Mucosa of descending colon (tissue), 3 donors: ENCODE measurements around the gene GTF2IRD1. TPM values are rescaled to one million over a fixed set of nuclear protein-coding genes. Genes with fewer than 3 reads are reported as not detected.
"Not testable (repeated sequence)": the region's sequence is repeated elsewhere in the genome, so short reads cannot be mapped to it uniquely, and the experiment has no call there.

Source experiments
- ATAC-seq: fragments of 200-7000 bp; cut with Tn5 transposase; one replicate; pipeline ENCODE4 v1.9.1; 2020; ENCODE audit warnings: mild to moderate bottlenecking, moderate library complexity
- DNase-seq, 3 donors: peaks; one replicate each; pipeline ENCODE4 v3.0.0-alpha.2; 2020
- H3K36me3 ChIP-seq: fragments of 200-600 bp; one replicate; pipeline ENCODE4 v1.8.0; 2021; ENCODE audit warnings: low read depth, mild to moderate bottlenecking
- H3K4me1 ChIP-seq: fragments of 200-600 bp; one replicate; pipeline ENCODE4 v1.8.0; 2021; ENCODE audit warnings: low read depth, mild to moderate bottlenecking
- H3K4me3 ChIP-seq: fragments of 200-600 bp; one replicate; pipeline ENCODE4 v1.8.0; 2021; ENCODE audit warnings: mild to moderate bottlenecking
- H3K9me3 ChIP-seq: fragments of 200-600 bp; one replicate; pipeline ENCODE4 v1.8.0; 2021; ENCODE audit warnings: mild to moderate bottlenecking
- CTCF ChIP-seq: fragments of 200-600 bp; IDR thresholded peaks from one replicate; pipeline ENCODE4 v1.8.0; 2022; ENCODE audit warnings: antibody characterized with exemption, mild to moderate bottlenecking
- intact Hi-C, 2 donors: fragments of 100-400 bp; cut with DNase I in 1 of 2; cut with micrococcal nuclease in 1 of 2; formaldehyde crosslinking; loops; one replicate each; pipeline versions ENCODE4 v1.11.0 to v1.11.1; 2022; cut with DNase I, micrococcal nuclease
- total RNA-seq, 3 donors: library from RNA; stranded (reverse); fragmentation: NEBNext Ultra II Directional in 2 of 3; extraction: Animal tissue kit (Norgen Biotek cat#: 25700) in 2 of 3; gene quantifications; one replicate each; pipeline versions ENCODE4 v1.2.1 to v1.2.4, GENCODE V29; 2021 to 2023
- donor health status: DM: no; HTN: no; CAD: no; lungs with moderate emphysema.
- donor health status: DM: no; HTN: no; CAD: no.
- donor health status: DM: no; HTN: yes; CAD: no.

The GTF2IRD1 gene
- total RNA-seq, 3 donors from 2014 or later, result 10.5 to 30.7 (median 12.7) TPM

- Histone ChIP-seq H3K4me3 (no peak overlapping the region), H3K4me1 (no peaks in the 10 kb centered on the region), H3K9me3 (no peaks in the 10 kb centered on the region), H3K36me3 (no peaks in the 10 kb centered on the region)
- DNase-seq (no peak), ATAC-seq (no peak)
- intact Hi-C loops, result no loop called here
- TF ChIP-seq CTCF, result no peak
Observed at GRCh38 chr7:74494076-74494548, 40.4 kb downstream of the GTF2IRD1 start.

DNA sequence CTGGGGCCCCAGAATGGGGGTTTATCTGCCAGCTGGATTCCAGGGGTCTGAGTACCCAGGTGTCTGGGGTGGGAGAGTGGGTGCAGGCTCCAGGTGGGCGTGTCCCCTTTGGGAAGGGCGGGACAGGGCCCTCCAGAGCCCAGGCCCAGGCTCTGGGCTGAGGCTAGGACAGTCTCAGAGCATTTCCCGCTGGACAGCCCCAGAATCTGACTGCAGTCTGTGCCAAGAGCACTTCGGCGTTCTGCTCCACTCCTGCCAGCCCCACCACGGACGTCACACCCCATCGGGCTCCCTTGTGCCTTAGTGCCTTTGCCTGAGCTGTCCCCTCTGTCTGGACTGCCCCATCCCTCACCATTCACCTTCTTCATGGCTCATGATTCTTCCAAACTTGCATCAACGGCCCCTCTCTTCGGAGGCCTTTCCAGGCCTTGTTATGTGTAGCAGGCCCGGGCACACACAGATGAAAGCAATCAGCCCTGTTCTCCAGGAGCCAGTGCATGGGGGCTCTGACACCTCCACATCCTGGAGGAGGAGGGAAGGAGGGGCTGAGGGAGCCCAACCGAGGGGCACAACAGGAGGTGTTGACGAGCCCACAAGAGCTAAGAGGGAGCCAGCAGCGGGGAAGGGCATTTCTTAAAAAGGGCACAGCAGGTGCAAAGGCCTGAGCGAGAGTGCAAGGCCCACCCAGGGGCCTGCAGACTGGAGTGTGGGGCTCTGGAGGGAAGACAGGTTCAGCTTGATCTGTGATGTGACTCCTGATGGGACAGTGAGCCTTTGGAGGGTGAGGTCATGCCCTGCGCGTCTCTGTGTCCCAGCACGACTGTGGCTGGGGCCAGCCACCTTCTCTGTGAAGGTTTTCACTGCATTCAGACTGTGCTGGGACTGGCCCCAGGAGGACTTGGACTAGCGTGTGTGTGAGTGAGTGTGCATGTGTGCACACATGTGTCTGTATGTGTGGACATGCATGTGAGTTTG is 41.7 kb downstream of the GTF2IRD1 start:
- intact Hi-C loops, result no loop called here
- no peak for TF ChIP-seq CTCF
- peak; percentile 12 for ATAC-seq
- H3K4me1 ChIP-seq, result no peaks in the 10 kb centered on the region
- H3K4me3 ChIP-seq, result no peak overlapping the region
- no peaks in the 10 kb centered on the region for H3K36me3 ChIP-seq
- DNase-seq, result no peak
- no peaks in the 10 kb centered on the region for H3K9me3 ChIP-seq

DNA sequence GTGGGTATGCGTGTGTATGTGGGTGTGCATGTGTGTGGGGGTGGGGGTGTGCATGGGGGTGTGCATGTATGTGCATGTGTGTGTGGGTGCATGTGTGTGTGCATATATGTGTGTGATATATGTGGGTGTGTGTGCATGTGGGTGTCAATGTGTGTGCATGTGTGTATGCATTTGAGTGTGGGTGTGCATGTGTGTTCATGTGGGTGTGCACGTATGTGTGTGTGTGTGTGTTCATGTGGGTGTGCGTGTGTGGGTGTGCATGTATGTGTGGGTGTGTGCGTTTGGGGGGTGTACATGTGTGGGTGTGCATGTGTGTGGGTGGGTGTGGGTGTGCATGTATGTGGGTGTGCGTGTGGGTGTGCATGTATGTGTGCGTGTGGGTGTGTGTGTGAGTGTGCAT is 42.6 kb downstream of the GTF2IRD1 start:
- Histone ChIP-seq H3K4me1 (no peaks in the 10 kb centered on the region), H3K9me3 (no peaks in the 10 kb centered on the region), H3K36me3 (no peaks in the 10 kb centered on the region), H3K4me3 (no peak overlapping the region)
- no peak for DNase-seq
- no peak for ATAC-seq
- intact Hi-C loops, result no loop called here
- no peak for TF ChIP-seq CTCF

- not testable (repeated sequence) for ATAC-seq, H3K36me3 ChIP-seq, H3K9me3 ChIP-seq
Observed at GRCh38 chr7:74496773-74497172, 43.1 kb downstream of the GTF2IRD1 start.

GRCh38 chr7:74498354-74498753 is 44.6 kb downstream of the GTF2IRD1 start:
- no peaks in the 10 kb centered on the region for H3K36me3 ChIP-seq
- no peak for DNase-seq
- H3K4me1 ChIP-seq, result no peaks in the 10 kb centered on the region
- TF ChIP-seq CTCF, result no peak
- no peak for ATAC-seq
- H3K9me3 ChIP-seq, result no peaks in the 10 kb centered on the region
- H3K4me3 ChIP-seq, result no peak overlapping the region
- intact Hi-C loops, result no loop called here

More at GRCh38 chr7:74496773-74497172, 43.1 kb downstream of the GTF2IRD1 start:
- H3K4me1 ChIP-seq, H3K4me3 ChIP-seq, intact Hi-C loops, DNase-seq: not testable (repeated sequence)
